NCI-H460 (cell line): ENCODE results near the gene TRUB2. TPM values are rescaled to one million over a fixed set of nuclear protein-coding genes. Genes with fewer than 3 reads are reported as not detected.
"Not testable (repeated sequence)": the region's sequence is repeated elsewhere in the genome, so short reads cannot be mapped to it uniquely, and the experiment has no call there.

Source experiments
- DNase-seq: peaks from one replicate; pipeline ENCODE4 v3.0.0-alpha.2; 2016; ENCODE audit warnings: low read depth; ENCODE audit errors: extremely low read depth
- total RNA-seq: library from RNA; depleted of rRNA; stranded (reverse); fragments of >200 nt; shearing (Covaris generic); gene quantifications from 2 replicates; pipeline ENCODE4 v1.2.3, GENCODE V29; 2014

TRUB2 gene
- total RNA-seq, 1 experiment from 2014 or later, result 25.7 TPM

DNA sequence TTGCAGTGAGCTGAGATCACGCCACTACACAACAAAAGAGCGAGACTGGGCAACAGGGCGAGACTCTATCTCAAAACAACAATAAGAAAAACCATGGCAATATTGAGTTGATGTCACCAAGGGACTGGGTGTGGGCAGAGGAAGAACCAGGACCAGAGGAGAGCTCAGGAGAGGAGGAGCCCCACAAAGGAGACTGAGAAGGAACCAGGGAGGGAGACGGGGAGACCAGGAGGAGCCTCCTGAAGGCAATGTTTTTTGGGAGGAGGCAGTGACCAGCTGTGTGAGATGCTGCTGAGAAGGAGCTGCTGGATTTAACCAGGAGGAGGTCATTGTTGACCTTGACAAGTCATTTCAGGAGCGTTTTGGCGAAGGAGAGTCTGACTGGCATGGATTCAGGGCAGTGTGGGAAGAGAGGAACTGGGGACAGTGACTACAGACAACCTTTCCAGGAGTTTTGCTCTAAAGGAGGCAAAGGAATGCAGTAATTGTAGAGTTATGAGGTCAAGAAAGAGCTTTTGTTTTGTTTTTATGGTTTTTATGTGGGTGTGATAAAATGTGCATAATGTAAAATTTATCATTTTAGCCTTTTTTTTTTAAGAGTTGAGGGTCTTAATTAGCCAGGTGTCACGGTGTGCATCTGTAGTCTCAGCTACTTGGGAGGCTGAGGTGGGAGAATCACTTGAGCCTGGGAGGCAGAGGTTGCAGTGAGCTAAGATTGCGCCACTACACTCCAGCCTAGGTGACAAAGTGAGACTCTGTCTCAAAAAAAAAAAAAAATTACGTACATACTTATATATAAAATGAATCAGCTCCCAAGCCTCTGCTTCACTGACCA, 17.9 kb downstream of the TRUB2 start:
- DNase-seq, result no peak

DNA sequence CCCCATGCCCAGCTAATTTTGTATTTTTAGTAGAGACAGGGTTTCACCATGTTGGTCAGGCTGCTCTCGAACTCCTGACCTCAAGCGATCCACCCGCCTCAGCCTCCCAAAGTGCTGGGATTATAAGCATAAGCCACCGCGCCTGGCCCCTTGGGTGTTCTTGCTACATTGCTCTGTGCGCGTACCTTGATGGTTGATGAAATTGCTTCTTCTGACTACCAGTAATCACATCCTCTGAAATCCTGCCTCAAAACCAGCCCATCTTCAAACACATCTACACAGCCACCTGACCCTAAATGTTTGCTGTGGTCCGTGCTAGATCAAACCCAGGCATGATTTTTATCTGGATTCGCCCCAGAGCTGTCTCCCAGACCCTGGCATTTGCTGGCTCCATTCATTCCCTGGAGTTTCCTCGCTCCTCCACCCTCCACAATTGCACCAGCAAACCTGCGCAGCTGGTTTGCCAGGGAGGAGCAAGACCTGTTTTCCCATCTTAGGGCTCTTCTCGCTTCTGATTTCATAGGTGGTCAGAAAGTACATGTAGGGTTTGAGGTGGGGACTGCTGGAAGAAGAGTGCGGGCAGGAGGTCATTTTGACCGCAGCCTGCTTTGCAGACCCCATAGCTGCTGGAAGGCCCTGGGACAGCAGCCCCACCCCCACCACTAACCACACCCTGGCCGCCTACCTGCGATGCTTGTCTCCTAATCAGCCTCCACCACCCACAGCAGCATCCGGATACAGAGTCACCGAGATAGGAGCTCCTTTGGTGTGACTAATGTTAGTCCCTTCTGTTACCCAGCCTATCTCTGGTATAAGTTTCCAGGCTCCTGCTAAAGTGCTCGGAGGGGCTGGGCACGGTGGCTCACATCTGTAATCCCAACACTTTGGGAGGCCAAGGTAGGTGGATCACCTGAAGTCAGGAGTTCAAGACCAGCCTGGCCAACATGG, 23.4 kb downstream of the TRUB2 start:
- no peak for DNase-seq

DNA sequence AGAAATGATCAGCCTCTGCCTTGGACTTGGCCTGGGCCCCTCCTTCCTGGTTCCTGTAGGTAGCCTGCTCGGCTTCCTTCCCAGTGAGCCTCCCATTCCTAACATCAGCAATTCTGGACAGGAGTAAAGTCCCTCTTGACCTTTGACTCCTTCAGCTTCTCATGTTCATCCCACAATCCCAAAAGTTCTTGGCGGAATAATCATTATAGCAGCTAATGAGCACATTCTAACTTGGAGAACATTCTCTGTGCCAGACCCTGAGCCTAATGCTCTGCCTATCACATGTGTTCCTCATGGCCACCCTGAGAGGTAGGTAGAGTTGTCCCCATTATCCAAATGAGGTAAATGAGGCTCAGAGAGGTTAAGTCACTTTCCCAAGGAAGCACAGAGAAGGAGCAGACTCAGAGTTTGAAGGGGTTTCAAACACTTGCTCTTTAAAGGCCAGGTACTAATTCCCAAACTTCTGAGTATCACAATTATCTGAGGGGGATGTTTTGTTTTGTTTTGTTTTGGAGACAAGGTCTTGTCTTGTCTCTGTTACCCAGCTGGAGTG, 24.9 kb downstream of the TRUB2 start:
- DNase-seq, result no peak

DNA sequence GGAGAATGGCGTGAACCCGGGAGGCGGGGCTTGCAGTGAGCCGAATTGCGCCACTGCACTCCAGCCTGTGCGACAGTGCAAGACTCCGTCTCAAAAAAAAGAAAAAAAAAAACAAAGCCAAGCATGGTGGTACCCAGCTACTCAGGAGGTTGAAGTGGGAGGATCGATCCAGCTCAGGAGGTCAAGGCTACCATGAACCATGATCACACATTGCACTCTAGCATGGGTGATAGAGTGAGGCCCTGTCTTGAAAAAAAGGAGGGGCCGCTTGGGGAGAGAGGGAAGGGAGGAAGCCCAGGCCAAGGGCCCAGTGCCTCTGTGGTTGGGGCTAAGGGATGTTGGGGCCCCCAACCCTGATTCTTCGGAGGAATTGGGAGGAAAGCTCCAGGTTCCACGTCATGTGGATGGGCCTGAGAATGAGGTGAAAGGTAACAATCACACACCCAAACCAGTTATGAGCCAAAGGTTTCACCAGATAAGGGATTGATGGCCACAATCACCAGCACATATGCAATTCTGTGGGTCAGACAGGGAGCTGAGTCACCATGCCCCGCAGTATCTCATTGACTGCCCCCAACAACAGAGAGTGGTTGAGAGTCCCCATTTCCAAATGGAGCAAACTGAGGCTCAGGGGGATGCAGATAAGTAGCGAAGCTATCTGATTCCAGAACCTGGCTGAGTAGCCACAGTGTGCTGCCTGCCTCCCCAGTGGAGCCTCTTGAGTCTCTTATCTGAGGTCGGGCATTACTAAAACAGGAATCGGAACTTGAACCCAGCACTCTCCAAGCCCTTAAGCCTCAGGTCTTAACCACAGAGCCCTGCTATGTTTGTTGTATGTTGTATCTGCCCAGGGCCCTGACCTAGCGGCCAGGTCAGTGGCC, 25.7 kb downstream of the TRUB2 start:
- no peak for DNase-seq

DNA sequence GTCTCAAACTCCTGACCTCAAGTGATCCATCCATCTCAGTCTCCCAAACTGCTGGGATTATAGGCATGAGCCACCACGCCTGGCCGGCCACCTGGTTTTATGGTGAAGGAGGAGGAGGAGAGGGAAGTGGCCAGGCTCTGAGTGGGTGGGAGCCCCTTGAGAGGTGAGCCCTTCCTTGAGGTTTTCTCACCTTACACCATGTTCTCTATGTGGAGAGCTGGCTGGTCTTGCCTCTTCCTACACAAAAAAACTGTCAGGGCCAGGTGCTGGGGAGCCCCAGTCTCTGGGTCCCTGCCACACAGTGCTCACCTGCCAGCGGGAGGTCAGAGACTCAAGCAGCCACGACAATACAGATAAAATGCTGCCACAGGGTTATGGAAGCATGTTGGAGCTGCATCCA, 28.1 kb downstream of the TRUB2 start:
- DNase-seq, result no peak

DNA sequence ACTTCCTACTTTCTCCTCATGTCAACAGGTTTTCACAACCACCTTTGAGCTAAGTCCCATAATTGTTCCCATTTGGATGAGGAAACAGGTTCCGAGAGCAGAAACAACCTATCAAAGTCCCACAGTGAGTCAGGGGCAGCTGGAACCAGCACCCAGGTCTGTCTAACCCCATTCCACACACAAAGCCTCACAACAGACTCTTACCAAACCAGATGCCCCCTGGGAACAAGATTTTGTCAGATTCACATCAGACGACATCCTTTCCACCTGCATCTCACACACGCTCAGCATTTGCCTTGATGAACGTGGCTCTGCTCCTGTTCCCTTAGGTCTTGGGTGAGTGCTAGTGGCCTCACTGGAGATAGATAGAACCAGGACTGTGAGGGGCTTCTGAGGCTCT, 29.2 kb downstream of the TRUB2 start:
- no peak for DNase-seq

DNA sequence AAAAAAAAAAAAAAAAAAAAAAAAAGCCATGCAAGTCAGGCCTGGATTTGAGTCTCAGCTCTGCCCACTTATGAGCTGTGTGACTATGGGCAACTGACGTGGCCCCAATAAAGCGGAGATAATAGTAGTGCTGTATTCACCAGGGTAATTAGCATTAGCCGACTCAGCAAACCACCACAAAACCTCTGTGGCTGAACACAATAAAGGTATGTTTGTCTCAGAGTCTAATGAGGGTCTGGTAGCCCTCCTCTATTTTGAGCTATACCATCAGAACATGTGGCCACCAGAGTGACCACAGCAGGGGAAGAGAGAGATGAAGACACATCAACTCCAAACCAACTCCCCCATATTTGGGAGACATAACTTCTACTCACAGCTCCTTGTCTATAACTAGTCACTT, 30.2 kb downstream of the TRUB2 start:
- DNase-seq, result no peak

DNA sequence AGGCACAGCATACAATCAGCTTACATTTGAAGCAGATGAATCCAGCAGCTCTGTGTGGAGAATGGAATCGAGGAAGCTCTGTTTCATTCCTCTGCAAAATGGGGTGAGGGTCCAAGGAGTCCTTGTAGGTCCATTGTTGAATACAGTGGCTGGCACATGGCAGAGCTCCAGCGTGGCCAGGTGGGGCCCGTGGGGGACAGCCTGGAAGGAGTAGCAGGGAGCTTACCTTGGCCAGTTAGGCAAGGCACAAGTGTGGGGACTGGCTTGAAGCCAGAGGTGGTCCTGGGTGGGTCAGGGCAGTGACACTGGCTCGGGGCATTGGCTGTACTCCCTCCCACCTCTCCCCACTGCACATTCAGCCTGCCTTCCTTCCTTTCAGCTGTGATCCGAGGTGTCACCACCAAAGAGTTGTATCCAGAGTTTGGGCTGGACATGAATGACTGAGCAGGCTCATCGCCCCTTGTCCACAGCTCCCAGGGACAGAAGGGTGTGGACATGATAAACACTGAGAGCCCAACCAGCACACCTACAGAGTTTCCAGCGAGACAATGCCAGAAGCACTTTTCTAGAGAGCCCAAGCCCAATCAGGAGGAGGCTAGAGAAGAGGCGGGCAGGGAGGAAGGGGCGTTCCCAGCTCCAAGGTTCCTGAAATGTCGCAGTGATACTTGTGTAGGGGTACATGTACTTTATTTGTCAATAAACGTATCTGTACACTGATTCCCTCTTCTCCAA, 33.8 kb downstream of the TRUB2 start:
- DNase-seq, result no peak

DNA sequence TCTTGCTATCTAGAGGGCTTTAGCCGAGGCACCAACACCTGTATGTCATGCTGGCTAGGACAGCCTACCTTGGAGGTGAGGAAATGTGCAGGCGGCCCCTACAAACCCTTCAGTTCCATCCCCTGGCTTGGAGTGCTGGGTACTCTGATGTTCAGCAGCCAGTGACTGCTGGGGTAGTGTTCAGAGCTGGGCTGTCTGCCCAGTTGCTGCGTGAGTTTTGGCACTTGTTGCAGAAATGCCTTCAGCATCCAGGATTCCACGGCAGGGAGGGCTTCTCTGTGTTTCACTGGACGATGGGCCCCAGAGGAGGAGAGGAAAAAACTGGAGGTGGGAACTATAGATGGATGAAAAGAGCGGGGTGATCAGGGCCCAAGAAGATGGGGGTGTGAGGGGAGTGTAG, 35.8 kb downstream of the TRUB2 start:
- DNase-seq, result no peak

DNA sequence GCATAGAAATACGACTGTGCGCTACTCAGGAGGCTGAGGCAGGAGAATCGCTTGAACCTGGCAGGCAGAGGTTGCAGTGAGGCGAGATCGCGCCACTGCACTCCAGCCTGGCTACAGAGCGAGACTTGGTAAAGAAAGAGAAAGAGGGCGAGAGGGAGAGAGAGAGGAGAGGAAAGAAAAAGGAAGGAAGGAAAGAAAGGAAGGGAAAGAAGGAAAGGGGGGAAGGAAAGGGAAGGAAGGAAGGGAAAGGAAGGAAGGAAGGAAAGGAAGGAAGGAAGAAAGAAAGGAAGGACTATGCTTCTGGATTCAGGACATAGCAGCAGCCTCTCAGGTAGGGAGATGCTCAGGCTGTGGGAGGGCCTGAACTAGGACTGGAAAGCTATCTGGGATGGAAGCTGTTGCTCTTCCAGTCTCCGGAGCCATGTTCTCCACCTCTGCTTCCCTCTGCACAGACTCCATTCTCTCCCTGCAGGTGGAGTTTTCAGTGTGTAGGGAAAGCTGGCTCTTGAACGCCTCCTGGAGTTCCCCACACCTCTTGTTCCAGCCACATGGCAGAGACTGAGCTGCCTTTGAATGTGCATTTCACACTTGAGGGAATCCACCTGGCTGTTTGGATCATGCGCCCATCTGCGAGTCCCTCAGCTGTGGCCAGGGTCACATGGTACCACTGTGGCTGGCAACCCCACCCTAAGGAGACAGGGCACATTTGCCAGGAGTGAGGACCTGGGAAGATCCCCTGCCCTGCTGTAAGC, 37.0 kb downstream of the TRUB2 start:
- DNase-seq, result no peak

DNA sequence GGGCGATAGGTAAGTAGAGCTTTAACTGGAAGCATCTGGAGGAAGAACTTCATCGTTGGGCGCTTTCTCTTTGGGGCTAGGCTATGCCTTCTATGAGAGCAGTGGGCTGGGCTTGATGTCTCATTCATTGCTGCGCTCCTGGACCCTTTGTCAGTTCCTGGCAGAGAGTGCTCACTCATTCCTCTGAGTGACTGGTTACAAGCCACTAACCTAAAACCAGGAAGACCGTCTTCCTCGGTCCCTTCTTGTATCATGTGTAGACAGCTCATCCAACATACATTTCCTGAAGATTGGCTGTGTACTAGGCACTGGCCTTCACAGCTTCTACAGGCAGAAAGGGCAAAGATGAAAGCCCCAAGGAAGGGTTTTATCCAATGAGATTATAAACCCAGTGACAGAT, 39.7 kb downstream of the TRUB2 start:
- no peak for DNase-seq

DNA sequence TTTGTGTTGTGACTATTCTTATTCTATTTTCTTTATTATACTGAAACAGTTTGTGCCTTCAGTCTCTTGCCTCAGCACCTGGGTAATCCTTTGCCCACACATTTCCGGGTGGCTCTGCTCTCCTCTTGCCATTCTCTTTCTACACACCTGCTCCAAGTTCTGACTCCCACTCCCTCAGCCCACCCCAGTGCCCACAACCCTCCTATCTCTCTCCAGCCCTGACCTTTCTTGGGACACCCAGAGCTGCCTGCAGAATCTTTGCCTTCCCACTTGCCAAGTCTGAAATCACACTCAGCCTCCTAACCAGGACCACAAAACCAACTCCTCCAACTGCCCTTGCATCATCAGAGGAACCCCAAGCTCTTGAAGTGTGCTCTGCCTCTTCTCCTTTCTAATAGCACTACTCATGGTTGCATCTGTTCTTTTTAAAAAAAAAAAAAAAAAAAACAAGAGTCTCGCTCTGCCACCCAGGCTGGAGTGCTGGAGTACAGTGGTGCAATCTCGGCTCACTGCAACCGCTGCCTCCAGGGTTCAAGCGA, 42.1 kb downstream of the TRUB2 start:
- no peak for DNase-seq

DNA sequence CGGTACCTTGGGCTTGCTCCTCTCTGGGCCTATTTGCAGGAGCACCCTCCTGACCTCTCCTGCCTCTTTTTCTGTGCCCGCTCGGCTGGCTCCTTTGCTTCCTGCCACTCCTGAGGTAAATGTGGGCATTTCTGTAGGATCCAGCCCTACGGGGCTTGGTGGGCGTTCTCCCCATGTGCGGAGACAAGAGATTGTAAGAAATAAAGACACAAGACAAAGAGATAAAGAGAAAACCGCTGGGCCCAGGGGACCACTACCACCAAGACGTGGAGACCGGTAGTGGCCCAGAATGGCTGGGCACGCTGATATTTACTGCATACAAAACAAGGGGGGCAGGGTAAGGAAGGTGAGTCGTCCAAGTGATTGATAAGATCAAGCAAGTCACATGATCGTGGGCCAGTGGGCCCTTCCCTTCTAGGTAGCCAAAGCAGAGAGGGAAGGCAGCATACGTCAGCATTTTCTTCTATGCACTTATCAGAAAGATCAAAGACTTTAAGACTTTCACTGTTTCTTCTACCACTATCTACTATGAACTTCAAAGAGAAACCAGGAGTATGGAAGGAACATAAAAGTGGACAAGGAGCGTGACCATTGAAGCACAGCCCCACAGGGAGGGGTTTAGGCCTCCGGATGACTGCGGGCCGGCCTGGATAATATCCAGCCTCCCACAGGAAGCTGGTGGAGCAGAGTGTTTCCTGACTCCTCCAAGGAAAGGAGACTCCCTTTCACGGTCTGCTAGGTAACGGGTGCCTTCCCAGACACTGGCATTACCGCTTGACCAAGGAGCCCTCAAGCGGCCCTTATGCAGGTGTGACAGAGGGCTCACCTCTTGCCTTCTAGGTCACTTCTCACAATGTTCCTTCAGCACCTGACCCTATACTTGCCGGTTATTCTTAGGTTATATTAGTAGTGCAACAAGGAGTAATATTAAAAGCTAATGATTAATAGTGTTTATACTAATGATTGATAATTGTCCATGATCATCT, 42.9 kb downstream of the TRUB2 start:
- DNase-seq, result not testable (repeated sequence)

DNA sequence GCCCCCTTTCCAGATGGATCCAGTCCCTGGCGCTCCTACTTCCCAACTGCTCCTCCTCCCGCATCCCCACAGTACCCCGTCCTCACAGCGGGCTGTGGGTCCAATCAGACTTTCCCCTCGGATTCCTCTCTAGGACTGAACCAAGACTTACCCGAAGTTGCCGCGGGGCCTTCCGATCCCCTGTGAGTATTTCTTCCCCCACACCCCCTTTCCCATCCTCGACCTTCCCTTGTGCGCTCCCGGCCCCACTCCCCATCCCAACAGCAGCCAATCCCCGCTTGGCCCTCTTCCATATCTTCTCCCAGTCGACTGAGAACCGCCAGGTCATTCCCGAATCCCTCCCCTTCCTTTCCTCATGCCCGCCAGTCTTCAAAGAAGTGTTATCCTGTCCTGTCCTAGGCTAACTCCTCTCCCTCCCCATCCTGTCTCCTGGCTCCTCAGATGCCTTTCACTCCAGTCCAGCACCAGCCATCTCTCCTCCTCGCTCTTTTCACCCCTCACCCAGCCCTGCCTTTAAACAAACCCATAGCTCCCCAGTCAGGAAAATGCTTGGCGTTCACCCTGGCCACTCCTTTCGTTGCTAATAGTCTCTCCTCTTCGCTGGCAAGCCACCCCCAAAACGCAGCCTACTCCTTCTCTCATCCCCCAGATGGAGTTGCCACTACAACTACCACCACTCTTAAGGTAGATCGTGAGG, 45.5 kb downstream of the TRUB2 start:
- DNase-seq, result no peak

DNA sequence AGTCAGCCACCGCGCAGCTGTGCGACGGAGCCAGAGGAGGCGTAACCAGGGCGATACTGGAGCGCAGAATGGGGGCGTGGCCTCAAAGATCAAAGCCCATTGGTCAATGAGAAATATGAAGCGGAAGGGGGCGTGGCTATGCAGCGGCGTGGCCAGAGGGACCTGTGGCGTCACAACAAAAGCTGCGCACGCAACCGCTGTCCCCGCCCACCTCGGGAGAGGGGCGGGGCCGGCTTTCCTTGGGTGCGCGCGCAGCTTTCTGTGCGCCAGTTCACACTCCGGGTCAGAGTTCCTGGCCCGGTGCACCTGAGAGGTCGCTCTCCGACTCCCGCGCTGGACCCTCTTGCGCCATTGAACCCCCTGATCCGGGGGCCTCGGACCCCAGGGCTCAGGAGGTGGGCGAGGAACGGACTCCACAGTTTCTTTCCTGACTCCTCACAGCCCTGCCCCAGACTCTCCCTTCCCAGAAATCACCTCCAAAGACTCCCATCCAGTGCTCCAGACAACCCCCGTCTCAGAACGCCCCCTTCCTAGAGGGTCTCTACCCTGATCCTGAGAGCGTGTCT, 46.2 kb downstream of the TRUB2 start, which contains the start of gene SWI5:
TSS of gene SWI5 (plus strand) at position 269 of the 566 bp plus-strand sequence.
- DNase-seq, result peak; percentile 100

DNA sequence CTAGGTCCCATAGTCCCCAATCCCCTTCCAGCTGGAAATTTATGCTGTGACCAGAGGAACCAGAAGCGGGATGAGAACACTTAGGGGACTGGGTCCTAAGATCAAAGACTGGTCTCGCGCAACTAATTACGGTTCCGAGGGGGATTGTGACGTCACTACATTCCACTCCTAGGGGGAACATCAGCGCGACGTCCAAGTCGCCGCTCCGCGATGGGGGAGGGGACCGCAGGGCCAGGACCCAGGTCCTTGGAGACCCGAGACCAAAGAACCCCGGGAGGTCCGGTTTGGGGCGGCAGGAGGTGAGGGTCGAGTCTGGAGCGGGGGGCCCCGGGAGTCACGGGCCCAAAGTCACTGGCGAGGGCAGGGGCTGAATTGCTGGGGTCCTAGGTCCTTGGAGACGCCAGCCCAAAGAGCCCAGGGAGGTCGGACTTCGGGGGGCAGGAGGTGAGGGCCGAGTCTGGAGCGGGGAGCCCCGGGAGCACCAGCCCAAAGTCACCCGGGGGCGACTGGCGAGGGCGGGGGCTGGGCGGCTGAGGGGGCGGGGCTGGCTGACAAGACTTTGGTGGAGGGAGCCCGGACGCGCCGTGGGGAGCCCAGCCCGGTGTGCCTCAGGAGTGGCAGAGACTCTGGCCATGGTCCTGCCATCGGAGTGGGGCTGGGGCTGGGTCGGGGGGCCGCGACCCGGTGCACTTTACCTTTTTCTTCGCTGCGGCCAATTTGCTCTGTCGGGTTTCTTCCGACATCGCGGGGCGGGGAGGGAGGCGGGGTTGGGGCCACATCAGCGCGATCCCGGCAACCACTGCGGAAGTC, 46.8 kb downstream of the TRUB2 start, which contains the start of gene GOLGA2:
TSS of gene GOLGA2 (minus strand) at position 810 of the 810 bp plus-strand sequence. CDS start at position 779, 31 bp downstream.
- DNase-seq, result no peak
